HCT116 (cell line): Measurements from ENCODE around the gene MOK. TPM values are rescaled to one million over a fixed set of nuclear protein-coding genes. Genes with fewer than 3 reads are reported as not detected.

Source experiments
- ATAC-seq: fragments of 200-7000 bp; cut with Tn5 transposase; 2 replicates; pipeline ENCODE4 v1.9.1; 2020; ENCODE audit warnings: mild to moderate bottlenecking, moderate library complexity
- BruUV-seq: library from RNA; stranded (reverse); fragments of 400-500 nt; replicated peaks from 2 replicates; lab custom pipeline; 2021; lab: Mats Ljungman, UMichigan
- CTCF ChIA-PET: fragments of 300-600 bp; sonication (Branson Sonifier 250); formaldehyde crosslinking; loops from one replicate; lab custom pipeline; 2021; ENCODE audit warnings: antibody characterized with exemption; lab: Charles Lee
- POLR2A ChIA-PET: fragments of 300-600, 350-600 bp; sonication (Branson Sonifier 250); formaldehyde crosslinking; loops from one replicate; lab custom pipeline; 2021; ENCODE audit warnings: antibody characterized with exemption; lab: Charles Lee
- RAD21 ChIA-PET, 2 experiments: fragments of 300-600 bp; sonication (Branson Sonifier 250); formaldehyde crosslinking; loops; one replicate each; lab custom pipeline; 2023; ENCODE audit warnings: low total read pairs in 2 of 2; ENCODE audit not compliant: uncharacterized antibody in 2 of 2, unreplicated experiment in 2 of 2, low non-redundant PET in 1 of 2; lab: Charles Lee
- DNase-seq: peaks from one replicate; pipeline ENCODE4 v3.0.0-alpha.2; 2010; ENCODE audit warnings: low read depth, low spot score
- H2AFZ ChIP-seq: fragments of 200-600 bp; shearing (Covaris generic), sonication (generic); 2 replicates; pipeline ENCODE4 v1.6.1; 2017; ENCODE audit warnings: low read depth, mixed run types, mixed read lengths, antibody characterized with exemption, low read length; ENCODE audit not compliant: poor library complexity, severe bottlenecking
- H3K27ac ChIP-seq: 2 replicates; pipeline ENCODE4 v1.5.1; 2012; ENCODE audit warnings: low read depth, low read length
- H3K27me3 ChIP-seq: fragments of 200-600 bp; sonication (generic); 2 replicates; pipeline ENCODE4 v1.6.1; 2016; ENCODE audit warnings: mixed run types, low read length, mixed read lengths; ENCODE audit not compliant: insufficient read depth
- H3K36me3 ChIP-seq, 2 experiments: fragments of 200-500 bp in 1 of 2; fragments of 200-600 bp in 1 of 2; sonication (Bioruptor generic) in 1 of 2; sonication (generic) in 1 of 2; 2 replicates each; pipeline versions ENCODE4 v1.5.1 to v1.6.1; 2014 to 2016; ENCODE audit warnings: low read length in 2 of 2, inconsistent platforms in 1 of 2, mixed read lengths in 1 of 2, mixed run types in 1 of 2; ENCODE audit not compliant: insufficient read depth in 2 of 2, control insufficient read depth in 1 of 2
- H3K4me1 ChIP-seq, 2 experiments: fragments of 200-600 bp in 1 of 2; sonication (generic) in 1 of 2; 2 replicates each; pipeline versions ENCODE4 v1.5.1 to v1.6.1; 2012 to 2017; ENCODE audit warnings: low read length in 2 of 2, inconsistent platforms in 1 of 2, mild to moderate bottlenecking in 1 of 2, mixed read lengths in 1 of 2, mixed run types in 1 of 2, moderate library complexity in 1 of 2; ENCODE audit not compliant: insufficient read depth in 2 of 2, control insufficient read depth in 1 of 2
- H3K4me2 ChIP-seq: fragments of 200-600 bp; sonication (generic); 2 replicates; pipeline ENCODE4 v1.6.1; 2017; ENCODE audit warnings: mixed run types, low read length, mixed read lengths
- H3K4me3 ChIP-seq, 2 experiments: fragments of 200-600 bp in 1 of 2; sonication (generic) in 1 of 2; replicated peaks in 1 of 2; 2 replicates each; pipeline ENCODE4 v1.5.1; 2011 to 2016; ENCODE audit warnings: low read length in 2 of 2, control low read depth in 1 of 2, low read depth in 1 of 2, mild to moderate bottlenecking in 1 of 2, mixed read lengths in 1 of 2, mixed run types in 1 of 2
- H3K79me2 ChIP-seq: fragments of 200-600 bp; sonication (generic); 2 replicates; pipeline ENCODE4 v1.6.1; 2017; ENCODE audit warnings: mild to moderate bottlenecking, mixed run types, low read length, moderate library complexity, mixed read lengths; ENCODE audit not compliant: insufficient read depth
- H3K9ac ChIP-seq: fragments of 200-600 bp; sonication (generic); 2 replicates; pipeline ENCODE4 v1.6.1; 2016; ENCODE audit warnings: low read length, mixed read lengths
- H3K9me2 ChIP-seq: fragments of 200-600 bp; sonication (generic), shearing (Covaris generic); 2 replicates; pipeline ENCODE4 v1.6.1; 2017; ENCODE audit warnings: mixed run types, mild to moderate bottlenecking, moderate library complexity; ENCODE audit not compliant: insufficient read depth
- H3K9me3 ChIP-seq, 2 experiments: fragments of 200-500 bp in 1 of 2; fragments of 200-600 bp in 1 of 2; sonication (Bioruptor generic) in 1 of 2; sonication (generic) in 1 of 2; 2 replicates each; pipeline ENCODE4 v1.6.1; 2014 to 2017; ENCODE audit warnings: low read length in 2 of 2, mixed read lengths in 2 of 2, inconsistent platforms in 1 of 2, low read depth in 1 of 2, mild to moderate bottlenecking in 1 of 2, mixed run types in 1 of 2, moderate library complexity in 1 of 2; ENCODE audit not compliant: control insufficient read depth in 1 of 2, insufficient read depth in 1 of 2
- H4K20me1 ChIP-seq: fragments of 200-600 bp; sonication (generic), shearing (Covaris generic); 2 replicates; pipeline ENCODE4 v1.6.1; 2017; ENCODE audit warnings: mixed run types, mild to moderate bottlenecking, moderate library complexity; ENCODE audit not compliant: insufficient read depth
- ATF3 ChIP-seq: IDR thresholded peaks from 2 replicates; pipeline ENCODE4 v1.6.1; 2012
- CBX3 ChIP-seq: IDR thresholded peaks from 2 replicates; pipeline ENCODE4 v1.6.1; 2012; ENCODE audit warnings: low read depth
- CTCF ChIP-seq, 3 experiments: fragments of 200-600 bp in 1 of 3; sonication (generic) in 1 of 3; IDR thresholded peaks in 2 of 3; conservative IDR thresholded peaks in 1 of 3; 2 replicates each; pipeline ENCODE4 v1.5.1; 2012 to 2017; ENCODE audit warnings: low read depth in 2 of 3, low read length in 2 of 3, antibody characterized with exemption in 1 of 3, borderline replicate concordance in 1 of 3, control low read depth in 1 of 3, mild to moderate bottlenecking in 1 of 3, mixed read lengths in 1 of 3, mixed run types in 1 of 3, moderate library complexity in 1 of 3; ENCODE audit not compliant: insufficient read depth in 1 of 3
- EGR1 ChIP-seq: IDR thresholded peaks from 2 replicates; pipeline ENCODE4 v1.6.1; 2012; ENCODE audit warnings: low read depth
- ELF1 ChIP-seq: IDR thresholded peaks from 2 replicates; pipeline ENCODE4 v1.6.1; 2012; ENCODE audit warnings: low read depth, borderline replicate concordance
- EZH2 ChIP-seq: fragments of 200-600 bp; sonication (generic); IDR thresholded peaks from 2 replicates; pipeline ENCODE4 v1.6.1; 2017; ENCODE audit warnings: antibody characterized with exemption, mixed run types
- POLR2A ChIP-seq: IDR thresholded peaks from 2 replicates; pipeline ENCODE4 v1.7.0; 2011; ENCODE audit warnings: borderline replicate concordance; ENCODE audit not compliant: insufficient read depth, insufficient read length; ENCODE audit errors: extremely low read depth
- RAD21 ChIP-seq: IDR thresholded peaks from 2 replicates; pipeline ENCODE4 v1.6.1; 2012; ENCODE audit warnings: low read depth, mild to moderate bottlenecking
- SIN3A ChIP-seq: IDR thresholded peaks from 2 replicates; pipeline ENCODE4 v1.6.1; 2012; ENCODE audit warnings: low read depth
- TCF7L2 ChIP-seq: IDR thresholded peaks from 2 replicates; pipeline ENCODE4 v1.7.0; 2011; ENCODE audit warnings: borderline replicate concordance, inconsistent platforms; ENCODE audit not compliant: insufficient read depth, insufficient read length; ENCODE audit errors: extremely low read depth
- YY1 ChIP-seq: IDR thresholded peaks from 2 replicates; pipeline ENCODE4 v1.6.1; 2011; ENCODE audit warnings: low read length, low read depth, moderate library complexity, mild to moderate bottlenecking; ENCODE audit not compliant: insufficient replicate concordance; ENCODE audit errors: extremely low read depth
- intact Hi-C: fragments of 100-400 bp; cut with micrococcal nuclease; formaldehyde crosslinking; loops from 2 replicates; pipeline ENCODE4 v1.10.0; 2022
- total RNA-seq: library from RNA; stranded (reverse); gene quantifications from one replicate; pipeline ENCODE4 v1.2.1, GENCODE V29; 2021; ENCODE audit not compliant: unreplicated experiment
- TF ChIP-seq, protein P1 (sequence below): IDR thresholded peaks from 2 replicates; pipeline ENCODE4 v1.6.1; 2011; ENCODE audit warnings: mild to moderate bottlenecking, low read length, moderate library complexity; ENCODE audit not compliant: insufficient replicate concordance; ENCODE audit errors: extremely low read depth
- TF ChIP-seq, protein P2 (sequence below): IDR thresholded peaks from 2 replicates; pipeline ENCODE4 v1.6.1; 2012

The MOK gene
- total RNA-seq, 1 experiment from 2014 or later = 9.4 TPM

DNA sequence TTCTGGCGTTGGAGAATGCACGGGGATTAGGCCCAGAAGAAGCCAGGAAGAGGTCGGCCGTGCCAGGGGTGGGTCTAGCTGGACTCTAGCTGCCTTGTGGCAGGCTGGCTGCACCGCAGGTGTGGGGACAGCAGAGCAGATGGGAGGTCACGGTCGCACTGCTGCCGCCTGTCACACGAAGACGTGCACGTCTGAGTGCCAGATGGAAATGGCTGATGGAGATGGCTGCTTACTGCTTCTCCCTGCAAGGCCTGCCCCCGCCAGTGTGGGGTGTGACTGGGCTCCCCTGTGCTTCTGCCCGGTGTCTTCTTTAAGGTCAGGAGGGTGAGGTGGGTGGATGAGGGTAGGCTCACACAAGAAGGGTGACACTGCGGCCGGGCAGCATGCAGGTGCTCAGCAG lies 79.0 kb downstream of the MOK start:
- BruUV-seq = no TSS peak
- Histone ChIP-seq H4K20me1 (no peaks in the 10 kb centered on the region), H3K27ac (no peak overlapping the region), H3K9ac (no peak overlapping the region), H3K36me3 (no peaks in the 10 kb centered on the region), H3K4me2 (no peak overlapping the region), H2AFZ (no peak overlapping the region), H3K27me3 (no peaks in the 10 kb centered on the region), H3K9me3 (no peaks in the 10 kb centered on the region), H3K4me3 (no peak overlapping the region), H3K9me2 (no peaks in the 10 kb centered on the region), H3K79me2 (no peaks in the 10 kb centered on the region), H3K4me1 (peaks cover 0 to under 1% of the 10 kb centered on the region in 2 experiments; a peak in 1 of 4 replicates)
- RAD21 ChIA-PET = no interaction called here
- TF ChIP-seq, protein P1, sequence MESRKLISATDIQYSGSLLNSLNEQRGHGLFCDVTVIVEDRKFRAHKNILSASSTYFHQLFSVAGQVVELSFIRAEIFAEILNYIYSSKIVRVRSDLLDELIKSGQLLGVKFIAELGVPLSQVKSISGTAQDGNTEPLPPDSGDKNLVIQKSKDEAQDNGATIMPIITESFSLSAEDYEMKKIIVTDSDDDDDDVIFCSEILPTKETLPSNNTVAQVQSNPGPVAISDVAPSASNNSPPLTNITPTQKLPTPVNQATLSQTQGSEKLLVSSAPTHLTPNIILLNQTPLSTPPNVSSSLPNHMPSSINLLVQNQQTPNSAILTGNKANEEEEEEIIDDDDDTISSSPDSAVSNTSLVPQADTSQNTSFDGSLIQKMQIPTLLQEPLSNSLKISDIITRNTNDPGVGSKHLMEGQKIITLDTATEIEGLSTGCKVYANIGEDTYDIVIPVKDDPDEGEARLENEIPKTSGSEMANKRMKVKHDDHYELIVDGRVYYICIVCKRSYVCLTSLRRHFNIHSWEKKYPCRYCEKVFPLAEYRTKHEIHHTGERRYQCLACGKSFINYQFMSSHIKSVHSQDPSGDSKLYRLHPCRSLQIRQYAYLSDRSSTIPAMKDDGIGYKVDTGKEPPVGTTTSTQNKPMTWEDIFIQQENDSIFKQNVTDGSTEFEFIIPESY = no peak
- ATAC-seq = no peak
- CTCF ChIA-PET = no interaction called here
- DNase-seq = no peak
- intact Hi-C loops = no loop called here
- POLR2A ChIA-PET = no interaction called here

- H3K4me1 ChIP-seq = peaks cover 0 to 3% of the 10 kb centered on the region in 2 experiments; a peak in 1 of 4 replicates
- no TSS peak for BruUV-seq
- no peaks in the 10 kb centered on the region for H3K9me2 ChIP-seq
- ChIA-PET RAD21 (no interaction called here), CTCF (interaction anchor here (1.3 kb wide), 1 partner anchor 88 kb away, joined by 3 read pairs; no protein-coding TSS in a partner anchor), POLR2A (no interaction called here)
- H3K27me3 ChIP-seq = no peaks in the 10 kb centered on the region
- H3K27ac ChIP-seq = no peak overlapping the region
- no peak overlapping the region for H3K4me2 ChIP-seq
- H4K20me1 ChIP-seq = no peaks in the 10 kb centered on the region
- no peaks in the 10 kb centered on the region for H3K36me3 ChIP-seq
- intact Hi-C loops = no loop called here
- no peak overlapping the region for H3K9ac ChIP-seq
- H3K4me3 ChIP-seq = no peak overlapping the region
- H3K79me2 ChIP-seq = no peaks in the 10 kb centered on the region
- DNase-seq = no peak
- ATAC-seq = no peak
- no peak overlapping the region for H2AFZ ChIP-seq
- H3K9me3 ChIP-seq = no peaks in the 10 kb centered on the region
- no peak for TF ChIP-seq CBX3
- TF ChIP-seq SIN3A = no peak
- TF ChIP-seq ATF3 = no peak
- TF ChIP-seq YY1 = no peak
- TF ChIP-seq, protein P2, sequence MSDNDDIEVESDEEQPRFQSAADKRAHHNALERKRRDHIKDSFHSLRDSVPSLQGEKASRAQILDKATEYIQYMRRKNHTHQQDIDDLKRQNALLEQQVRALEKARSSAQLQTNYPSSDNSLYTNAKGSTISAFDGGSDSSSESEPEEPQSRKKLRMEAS = no peak
- TF ChIP-seq POLR2A = no peak
- TF ChIP-seq, protein P1 = no peak
- no peak for TF ChIP-seq CTCF (IDR thresholded peaks at IDR 0.05 in 2 of 3, conservative IDR thresholded peaks at IDR 0.05 in 1 of 3; ENCODE audit: borderline replicate concordance in 1 of 3, insufficient read depth in 1 of 3, low read depth in 2 of 3, low read length in 2 of 3)
- no peak for TF ChIP-seq ELF1
- no peak for TF ChIP-seq EGR1
- no peak for TF ChIP-seq TCF7L2
- no peak for TF ChIP-seq RAD21
- TF ChIP-seq EZH2 = no peak
Observed at GRCh38 chr14:102225386-102225785, 79.6 kb downstream of the MOK start.
